Upper lobe of right lung (tissue), 1 donor: ENCODE data around the gene NBEAL1. TPM values are rescaled to one million over a fixed set of nuclear protein-coding genes. Genes with fewer than 3 reads are reported as not detected.
A peak's percentile ranks its signal among the peaks of the same experiment; 100 is the strongest.

Source experiments
- ATAC-seq: fragments of 200-7000 bp; cut with Tn5 transposase; one replicate; pipeline ENCODE4 v1.9.1; 2020; ENCODE audit warnings: mild to moderate bottlenecking, moderate library complexity
- DNase-seq: peaks from one replicate; pipeline ENCODE4 v3.0.0-alpha.2; 2020
- H3K27ac ChIP-seq: fragments of 200-600 bp; one replicate; pipeline ENCODE4 v1.8.0; 2022
- H3K27me3 ChIP-seq: fragments of 200-600 bp; one replicate; pipeline ENCODE4 v1.8.0; 2022; ENCODE audit warnings: mild to moderate bottlenecking
- H3K36me3 ChIP-seq: fragments of 200-600 bp; one replicate; pipeline ENCODE4 v1.8.0; 2022
- H3K4me1 ChIP-seq: fragments of 200-600 bp; one replicate; pipeline ENCODE4 v1.8.0; 2022
- H3K4me3 ChIP-seq: fragments of 200-600 bp; one replicate; pipeline ENCODE4 v1.8.0; 2022; ENCODE audit warnings: mild to moderate bottlenecking
- H3K9me3 ChIP-seq: fragments of 200-600 bp; one replicate; pipeline ENCODE4 v1.8.0; 2022
- CTCF ChIP-seq: fragments of 200-600 bp; IDR thresholded peaks from one replicate; pipeline ENCODE4 v1.8.0; 2022; ENCODE audit warnings: antibody characterized with exemption
- intact Hi-C: fragments of 100-400 bp; cut with DNase I; formaldehyde crosslinking; loops from one replicate; pipeline ENCODE4 v1.11.0; 2022
- total RNA-seq: library from RNA; stranded (reverse); fragmentation: NEBNext Ultra II Directional; extraction: Animal tissue kit (Norgen Biotek cat#: 25700); gene quantifications from one replicate; pipeline ENCODE4 v1.2.1, GENCODE V29; 2021
- donor health status: DM: no; HTN: yes; CAD: no; lungs with severe emphysema.

NBEAL1 gene
- total RNA-seq, 1 donor from 2014 or later, result 73.4 TPM

GRCh38 chr2:203018181-203018580 lies 3.5 kb downstream of the NBEAL1 start:
- TF ChIP-seq CTCF, result no peak
- DNase-seq (no peak), ATAC-seq (no peak)
- intact Hi-C loops, result no loop called here
- Histone ChIP-seq H3K4me1 (peaks cover 32% of the 10 kb centered on the region), H3K4me3 (peak overlapping the region; percentile 88), H3K27ac (no peak overlapping the region), H3K27me3 (no peaks in the 10 kb centered on the region), H3K9me3 (no peaks in the 10 kb centered on the region), H3K36me3 (no peaks in the 10 kb centered on the region)

- H3K9me3 ChIP-seq, result no peaks in the 10 kb centered on the region
- H3K27ac ChIP-seq, result no peak overlapping the region
- H3K4me3 ChIP-seq, result peak overlapping the region; percentile 88
- DNase-seq (no peak), ATAC-seq (no peak)
- H3K27me3 ChIP-seq, result no peaks in the 10 kb centered on the region
- peaks cover 31% of the 10 kb centered on the region for H3K4me1 ChIP-seq
- no peak for TF ChIP-seq CTCF
- H3K36me3 ChIP-seq, result no peaks in the 10 kb centered on the region
- intact Hi-C loops, result no loop called here
These were observed 4.5 kb downstream of the NBEAL1 start for GRCh38 chr2:203019142-203019541.

- no peaks in the 10 kb centered on the region for H3K36me3 ChIP-seq
- H3K4me3 ChIP-seq, result no peak overlapping the region
- no peak for DNase-seq
- intact Hi-C loops, result no loop called here
- ATAC-seq, result no peak
- TF ChIP-seq CTCF, result no peak
- no peaks in the 10 kb centered on the region for H3K9me3 ChIP-seq
- no peaks in the 10 kb centered on the region for H3K27me3 ChIP-seq
- H3K4me1 ChIP-seq, result peaks cover 20% of the 10 kb centered on the region
- peak overlapping the region; percentile 2 for H3K27ac ChIP-seq
These were observed 7.3 kb downstream of the NBEAL1 start for GRCh38 chr2:203021991-203022390.

- Histone ChIP-seq H3K4me3 (no peak overlapping the region), H3K27ac (peak overlapping the region; percentile 6), H3K4me1 (peaks cover 20% of the 10 kb centered on the region), H3K27me3 (no peaks in the 10 kb centered on the region), H3K9me3 (no peaks in the 10 kb centered on the region), H3K36me3 (no peaks in the 10 kb centered on the region)
- TF ChIP-seq CTCF, result no peak
- no peak for ATAC-seq
- intact Hi-C loops, result no loop called here
- no peak for DNase-seq
These were observed 8.1 kb downstream of the NBEAL1 start for GRCh38 chr2:203022751-203023150.

GRCh38 chr2:203025592-203025991 lies 10.9 kb downstream of the NBEAL1 start:
- H3K9me3 ChIP-seq, result no peaks in the 10 kb centered on the region
- ATAC-seq (no peak), DNase-seq (no peak)
- intact Hi-C loops, result no loop called here
- H3K27ac ChIP-seq, result no peak overlapping the region
- H3K36me3 ChIP-seq, result no peaks in the 10 kb centered on the region
- no peak overlapping the region for H3K4me3 ChIP-seq
- no peaks in the 10 kb centered on the region for H3K27me3 ChIP-seq
- no peak for TF ChIP-seq CTCF
- H3K4me1 ChIP-seq, result peaks cover 20% of the 10 kb centered on the region

GRCh38 chr2:203030545-203030944 lies 15.9 kb downstream of the NBEAL1 start:
- H3K4me3 ChIP-seq, result no peak overlapping the region
- intact Hi-C loops, result no loop called here
- DNase-seq (no peak), ATAC-seq (peak; percentile 56)
- no peaks in the 10 kb centered on the region for H3K36me3 ChIP-seq
- H3K27ac ChIP-seq, result no peak overlapping the region
- no peak for TF ChIP-seq CTCF
- no peaks in the 10 kb centered on the region for H3K27me3 ChIP-seq
- peaks cover 3% of the 10 kb centered on the region for H3K4me1 ChIP-seq
- H3K9me3 ChIP-seq, result no peaks in the 10 kb centered on the region
